ENCODE data around the gene KRT27.
A peak's percentile ranks its signal among the peaks of the same experiment; 100 is the strongest.

The KRT27 gene

GRCh38 chr17:40727447-40728231 is 54.7 kb downstream of the KRT27 start:
- in situ Hi-C loops (cut with HindIII; ENCODE audit: low pct_unique_long_range_greater_than_20kb, low sequenced_read_pairs): no loop called here
- TF ChIP-seq JUND (IDR thresholded peaks at IDR 0.05; ENCODE audit: low read depth): no peak
- DNase-seq (ENCODE audit: low read depth in 1 of 2, low spot score in 1 of 2): no peak

DNA sequence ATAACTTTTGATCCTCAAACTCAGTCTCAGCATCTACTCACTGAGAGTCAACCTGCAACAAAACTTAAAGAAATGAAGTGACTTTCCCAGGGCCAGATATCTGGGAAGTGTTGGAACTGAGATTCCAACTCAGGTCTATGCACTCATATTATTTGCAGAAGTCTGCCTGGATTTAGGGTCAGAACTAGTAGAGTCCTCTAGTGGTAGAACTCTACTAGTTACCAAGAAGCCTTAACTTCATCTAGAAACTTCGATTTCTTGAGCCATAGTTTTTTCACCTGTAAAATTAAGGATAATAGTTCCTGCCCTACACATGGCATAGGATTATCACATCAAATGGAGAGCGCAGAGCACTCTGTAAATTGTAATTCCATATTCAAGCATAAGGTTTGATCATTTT is 55.4 kb downstream of the KRT27 start:
- peak; percentile 18 to 72 for DNase-seq (ENCODE audit: low read depth in 1 of 2, low spot score in 1 of 2)
- no peak for TF ChIP-seq JUND (IDR thresholded peaks at IDR 0.05; ENCODE audit: low read depth)
- in situ Hi-C loops (cut with HindIII; ENCODE audit: low pct_unique_long_range_greater_than_20kb, low sequenced_read_pairs): no loop called here
